Left renal pelvis (tissue), 4 donors: Measurements from ENCODE around the gene HPN. TPM values are rescaled to one million over a fixed set of nuclear protein-coding genes. Genes with fewer than 3 reads are reported as not detected.
"Not testable (repeated sequence)": the region's sequence is repeated elsewhere in the genome, so short reads cannot be mapped to it uniquely, and the experiment has no call there.

Source experiments
- DNase-seq, 4 donors: peaks; one replicate each; pipeline ENCODE4 v3.0.0-alpha.2; 2013; ENCODE audit warnings: low read depth in 4 of 4, low spot score in 3 of 4
- polyA plus RNA-seq, 4 donors: library from polyadenylated mRNA; unstranded; fragments of 120-200 nt; gene quantifications; one replicate each; pipeline ENCODE4 v1.2.1, GENCODE V29; 2013; ENCODE audit not compliant: insufficient read length in 4 of 4

Gene HPN
- polyA plus RNA-seq = 100 to 1,000 TPM in 1 of 4 donors, 10 to 100 TPM in 2, 1 to 10 TPM in 1; 2.6 to 118 (median 79.0) TPM

- DNase-seq = no peak
These were observed at the start of gene HPN for GRCh38 chr19:35041548-35042055. TSS of gene HPN (plus strand) at chr19:35041721. CDS start at chr19:35042507, 786 bp downstream.

GRCh38 chr19:34992582-34992981 is 48.9 kb upstream of the HPN start:
- not testable (repeated sequence) for DNase-seq

- no peak for DNase-seq
These were observed 47.3 kb upstream of the HPN start for GRCh38 chr19:34994286-34994642.

GRCh38 chr19:34994643-34995541 is 46.6 kb upstream of the HPN start:
- no peak for DNase-seq

GRCh38 chr19:34995551-34995950 is 46.0 kb upstream of the HPN start:
- DNase-seq = no peak

- no peak for DNase-seq
These were observed 44.4 kb upstream of the HPN start for GRCh38 chr19:34997071-34997617.

- DNase-seq = not testable (repeated sequence)
These were observed 43.3 kb upstream of the HPN start for GRCh38 chr19:34998224-34998623.

GRCh38 chr19:34998777-34999497 is 42.6 kb upstream of the HPN start:
- DNase-seq = no peak

GRCh38 chr19:34999498-35000337 is 41.8 kb upstream of the HPN start, which contains the start of gene GRAMD1A:
TSS of gene GRAMD1A (plus strand) at chr19:35000323. CDS start at chr19:35000479, 156 bp downstream.
- peak in 2 of 4 donors; percentile 80 to 81 for DNase-seq

GRCh38 chr19:35000338-35000646 is 41.2 kb upstream of the HPN start:
- no peak for DNase-seq

GRCh38 chr19:35000647-35001501 is 40.6 kb upstream of the HPN start:
- no peak for DNase-seq

- DNase-seq = no peak
These were observed 39.4 kb upstream of the HPN start for GRCh38 chr19:35002037-35002535.

- DNase-seq = no peak
These were observed 36.8 kb upstream of the HPN start for GRCh38 chr19:35004517-35005255.

GRCh38 chr19:35005256-35005977 is 36.1 kb upstream of the HPN start:
- no peak for DNase-seq

- not testable (repeated sequence) for DNase-seq
These were observed 35.5 kb upstream of the HPN start for GRCh38 chr19:35006007-35006341.

GRCh38 chr19:35006342-35006998 is 35.1 kb upstream of the HPN start:
- DNase-seq = no peak

- DNase-seq = no peak
These were observed 34.5 kb upstream of the HPN start for GRCh38 chr19:35006999-35007365.
